Psoas muscle (tissue), 8 donors: ENCODE results near the gene TGFBR2. TPM values are rescaled to one million over a fixed set of nuclear protein-coding genes. Genes with fewer than 3 reads are reported as not detected.

Experiments
- ATAC-seq, 4 donors: fragments of 200-7000 bp; cut with Tn5 transposase; one replicate each; pipeline ENCODE4 v1.9.1; 2020; ENCODE audit warnings: moderate library complexity in 3 of 4, mild to moderate bottlenecking in 2 of 4
- DNase-seq, 2 donors: peaks; one replicate each; pipeline ENCODE4 v3.0.0-alpha.2; 2020
- H3K27ac ChIP-seq: fragments of 200-600 bp; one replicate; pipeline ENCODE4 v1.8.0; 2022
- H3K27me3 ChIP-seq, 3 donors: fragments of 200-600 bp in 1 of 3; one replicate each; pipeline versions ENCODE4 v1.6.1 to v1.8.0; 2013 to 2022; ENCODE audit warnings: low read length in 2 of 3, mild to moderate bottlenecking in 2 of 3, moderate library complexity in 1 of 3; ENCODE audit not compliant: insufficient read depth in 3 of 3
- H3K36me3 ChIP-seq, 2 donors: fragments of 200-600 bp in 1 of 2; one replicate each; pipeline versions ENCODE4 v1.6.1 to v1.8.0; 2013 to 2022; ENCODE audit warnings: low read depth in 1 of 2, mild to moderate bottlenecking in 1 of 2, moderate library complexity in 1 of 2; ENCODE audit not compliant: insufficient read depth in 1 of 2
- H3K4me1 ChIP-seq: fragments of 200-600 bp; one replicate; pipeline ENCODE4 v1.8.0; 2022
- H3K4me3 ChIP-seq: fragments of 200-600 bp; one replicate; pipeline ENCODE4 v1.8.0; 2022; ENCODE audit warnings: mild to moderate bottlenecking
- H3K9me3 ChIP-seq: fragments of 200-600 bp; one replicate; pipeline ENCODE4 v1.8.0; 2022
- CTCF ChIP-seq: fragments of 200-600 bp; IDR thresholded peaks from one replicate; pipeline ENCODE4 v1.8.0; 2022; ENCODE audit warnings: antibody characterized with exemption
- whole genome bisulfite sequencing, 3 donors: extraction: QIAGEN DNeasy Blood & Tissue Kit; methylation state at CpG; one replicate each; pipeline versions ENCODE4 v1.1.6 to v1.1.7; 2013; 5-methylcytosine and 5-hydroxymethylcytosine counted together
- intact Hi-C, 2 donors: fragments of 100-400 bp; cut with DNase I; formaldehyde crosslinking; loops; one replicate each; pipeline versions ENCODE4 v1.11.0 to v1.14.2; 2022
- polyA plus RNA-seq, 3 donors: library from polyadenylated mRNA; stranded (reverse); fragments of 200-250 nt; gene quantifications; one replicate each; pipeline ENCODE4 v1.2.3, GENCODE V29; 2013
- total RNA-seq, 4 donors: library from RNA; stranded (reverse); fragmentation: NEBNext Ultra II Directional in 2 of 4; extraction: Animal tissue kit (Norgen Biotek cat#: 25700) in 2 of 4; gene quantifications; one replicate each; pipeline versions ENCODE4 v1.2.1 to v1.2.4, GENCODE V29; 2021 to 2023
- donor health status: healthy with polysubstance abuse.
- donor health status: DM: no; HTN: no; CAD: no; lungs with moderate emphysema.
- donor health status: Bipolar disorder and iron deficiency.
- donor health status: healthy.
- donor health status: DM: yes; HTN: yes; CAD: no.
- donor health status: DM: no; HTN: no; CAD: no.
- donor health status: DM: no; HTN: no; CAD: no.
- donor health status: DM: yes; HTN: yes; CAD: no.

TGFBR2 gene
- total and polyA plus RNA-seq, 7 donors = 19.7 to 58.8 (median 42.6) TPM

- no peak for TF ChIP-seq CTCF
- 55 to 72% (median 58%) methylated on average over 4 of the region's 4 CpGs for WGBS, 3 donors
These were observed 93.5 kb downstream of the TGFBR2 start for GRCh38 chr3:30699927-30700326.

GRCh38 chr3:30700702-30701321 is 94.4 kb downstream of the TGFBR2 start:
- 90 to 95% (median 91%) methylated on average over 3 of the region's 3 CpGs for WGBS, 3 donors
- ATAC-seq (no peak), DNase-seq (no peak)
- no peak for TF ChIP-seq CTCF
- intact Hi-C loops = loop anchor here in 1 of 2 donors (5.0 kb wide), 1 partner anchor 594 kb away; no protein-coding TSS in a partner anchor
- peaks cover 16% of the 10 kb centered on the region for H3K4me1 ChIP-seq
- H3K36me3 ChIP-seq = peaks cover under 1 to 3% of the 10 kb centered on the region in 2 donors
- no peak overlapping the region for H3K27ac ChIP-seq
- H3K4me3 ChIP-seq = no peak overlapping the region
- peaks cover 4% of the 10 kb centered on the region for H3K9me3 ChIP-seq
- no peaks in the 10 kb centered on the region for H3K27me3 ChIP-seq

More at GRCh38 chr3:30699927-30700326, 93.5 kb downstream of the TGFBR2 start:
- ATAC-seq = no peak
- DNase-seq = no peak
- H3K4me3 ChIP-seq = no peak overlapping the region
- H3K27me3 ChIP-seq = no peaks in the 10 kb centered on the region
- no peak overlapping the region for H3K27ac ChIP-seq
- peaks cover 4% of the 10 kb centered on the region for H3K9me3 ChIP-seq
- intact Hi-C loops = loop anchor here in 1 of 2 donors (5.0 to 10.0 kb wide), 3 partner anchors 495 to 655 kb away; no protein-coding TSS in a partner anchor
- H3K4me1 ChIP-seq = peaks cover 16% of the 10 kb centered on the region
- peaks cover 3 to 9% of the 10 kb centered on the region in 2 donors for H3K36me3 ChIP-seq

GRCh38 chr3:30702038-30702827 is 95.8 kb downstream of the TGFBR2 start:
- H3K27me3 ChIP-seq = no peaks in the 10 kb centered on the region
- intact Hi-C loops = loop anchor here in 1 of 2 donors (5.0 kb wide), 1 partner anchor 595 kb away; no protein-coding TSS in a partner anchor
- no peak for ATAC-seq
- no peak overlapping the region for H3K27ac ChIP-seq
- H3K9me3 ChIP-seq = peaks cover 4% of the 10 kb centered on the region
- peaks cover 3% of the 10 kb centered on the region for H3K4me1 ChIP-seq
- no peak for DNase-seq
- no peak for TF ChIP-seq CTCF
- H3K4me3 ChIP-seq = no peak overlapping the region
- H3K36me3 ChIP-seq = peaks cover 0 to 3% of the 10 kb centered on the region in 2 donors

GRCh38 chr3:30702828-30703397 is 96.5 kb downstream of the TGFBR2 start:
- ATAC-seq (no peak), DNase-seq (no peak)
- TF ChIP-seq CTCF = no peak
- intact Hi-C loops = loop anchor here in 1 of 2 donors (5.0 kb wide), 1 partner anchor 596 kb away; no protein-coding TSS in a partner anchor
- Histone ChIP-seq H3K27ac (no peak overlapping the region), H3K4me3 (no peak overlapping the region), H3K27me3 (no peaks in the 10 kb centered on the region), H3K9me3 (peaks cover 4% of the 10 kb centered on the region), H3K4me1 (no peaks in the 10 kb centered on the region), H3K36me3 (peaks cover 0 to 3% of the 10 kb centered on the region in 2 donors)
- 71 to 84% (median 81%) methylated on average over 2 of the region's 2 CpGs for WGBS, 3 donors
